Fibroblast of mammary gland (primary cell): Measurements from ENCODE around the gene B4GALNT4.

Experiments used
- DNase-seq: peaks from one replicate; pipeline ENCODE4 v3.0.0-alpha.2; 2010; ENCODE audit warnings: low read depth
- H3K4me3 ChIP-seq: 2 replicates; pipeline ENCODE4 v1.5.1; 2011; ENCODE audit warnings: low read depth, mild to moderate bottlenecking, low read length, moderate library complexity; ENCODE audit not compliant: control insufficient read depth
- TF ChIP-seq, protein P1 (sequence below): conservative IDR thresholded peaks from 2 replicates; pipeline ENCODE4 v1.5.1; 2011; ENCODE audit warnings: low read depth, low read length, inconsistent platforms; ENCODE audit not compliant: control insufficient read depth, insufficient read depth

Gene B4GALNT4

DNA sequence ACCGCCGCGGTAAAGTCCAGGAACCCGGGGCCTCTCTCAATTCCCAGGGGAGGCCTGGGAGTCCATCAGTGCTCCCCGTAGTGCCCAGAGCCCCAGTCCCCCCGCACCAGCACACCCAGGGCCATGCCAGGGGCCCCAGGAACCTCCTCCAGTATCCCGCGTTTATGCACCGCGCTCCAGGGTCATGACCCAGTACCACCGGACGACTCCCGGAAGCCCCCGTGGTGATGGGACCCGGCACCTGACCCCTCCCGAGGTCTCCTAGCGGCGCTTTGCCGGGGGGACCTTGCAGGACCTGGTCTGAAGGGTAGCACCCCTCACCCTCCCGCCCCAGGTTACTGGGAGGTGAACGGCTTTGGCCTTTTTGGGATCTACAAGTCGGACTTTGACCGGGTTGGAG, 11.2 kb downstream of the B4GALNT4 start:
- H3K4me3 ChIP-seq = no peak overlapping the region
- TF ChIP-seq, protein P1, sequence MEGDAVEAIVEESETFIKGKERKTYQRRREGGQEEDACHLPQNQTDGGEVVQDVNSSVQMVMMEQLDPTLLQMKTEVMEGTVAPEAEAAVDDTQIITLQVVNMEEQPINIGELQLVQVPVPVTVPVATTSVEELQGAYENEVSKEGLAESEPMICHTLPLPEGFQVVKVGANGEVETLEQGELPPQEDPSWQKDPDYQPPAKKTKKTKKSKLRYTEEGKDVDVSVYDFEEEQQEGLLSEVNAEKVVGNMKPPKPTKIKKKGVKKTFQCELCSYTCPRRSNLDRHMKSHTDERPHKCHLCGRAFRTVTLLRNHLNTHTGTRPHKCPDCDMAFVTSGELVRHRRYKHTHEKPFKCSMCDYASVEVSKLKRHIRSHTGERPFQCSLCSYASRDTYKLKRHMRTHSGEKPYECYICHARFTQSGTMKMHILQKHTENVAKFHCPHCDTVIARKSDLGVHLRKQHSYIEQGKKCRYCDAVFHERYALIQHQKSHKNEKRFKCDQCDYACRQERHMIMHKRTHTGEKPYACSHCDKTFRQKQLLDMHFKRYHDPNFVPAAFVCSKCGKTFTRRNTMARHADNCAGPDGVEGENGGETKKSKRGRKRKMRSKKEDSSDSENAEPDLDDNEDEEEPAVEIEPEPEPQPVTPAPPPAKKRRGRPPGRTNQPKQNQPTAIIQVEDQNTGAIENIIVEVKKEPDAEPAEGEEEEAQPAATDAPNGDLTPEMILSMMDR = no peak

DNA sequence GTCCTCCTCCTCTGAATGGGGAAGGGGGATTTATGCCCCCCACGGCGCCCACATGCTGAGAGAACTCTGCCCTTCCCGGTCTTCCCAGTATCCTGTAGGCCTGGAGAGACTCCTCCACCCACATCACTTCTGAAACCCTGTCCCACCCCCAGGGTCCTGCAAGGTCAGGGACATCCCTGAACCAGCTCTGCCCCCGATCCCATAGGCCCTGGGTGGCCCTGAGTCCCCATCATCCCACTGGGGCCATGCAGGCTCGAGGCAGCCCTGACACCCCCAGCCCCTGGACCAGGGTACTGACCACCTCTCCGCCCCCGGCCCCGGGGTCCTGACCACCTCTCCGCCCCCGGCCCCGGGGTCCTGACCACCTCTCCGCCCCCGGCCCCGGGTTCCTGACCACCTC, 11.7 kb downstream of the B4GALNT4 start:
- H3K4me3 ChIP-seq = no peak overlapping the region
- TF ChIP-seq, protein P1 = no peak
- no peak for DNase-seq

More for the DNA sequence above, 11.2 kb downstream of the B4GALNT4 start:
- DNase-seq = no peak

- no peak overlapping the region for H3K4me3 ChIP-seq
- TF ChIP-seq, protein P1 = no peak
Observed at GRCh38 chr11:381501-382072, 12.3 kb downstream of the B4GALNT4 start.

GRCh38 chr11:382081-382629, 12.9 kb downstream of the B4GALNT4 start:
- DNase-seq = no peak
- no peak overlapping the region for H3K4me3 ChIP-seq
- TF ChIP-seq, protein P1 = no peak

More at GRCh38 chr11:381501-382072, 12.3 kb downstream of the B4GALNT4 start:
- no peak for DNase-seq

GRCh38 chr11:383431-383830, 14.1 kb downstream of the B4GALNT4 start:
- H3K4me3 ChIP-seq = no peak overlapping the region
- DNase-seq = no peak
- TF ChIP-seq, protein P1 = no peak

GRCh38 chr11:384511-384910, 15.2 kb downstream of the B4GALNT4 start:
- H3K4me3 ChIP-seq = no peak overlapping the region
- TF ChIP-seq, protein P1 = no peak
- DNase-seq = no peak
